ENCODE results near the gene DTX1.

DNA sequence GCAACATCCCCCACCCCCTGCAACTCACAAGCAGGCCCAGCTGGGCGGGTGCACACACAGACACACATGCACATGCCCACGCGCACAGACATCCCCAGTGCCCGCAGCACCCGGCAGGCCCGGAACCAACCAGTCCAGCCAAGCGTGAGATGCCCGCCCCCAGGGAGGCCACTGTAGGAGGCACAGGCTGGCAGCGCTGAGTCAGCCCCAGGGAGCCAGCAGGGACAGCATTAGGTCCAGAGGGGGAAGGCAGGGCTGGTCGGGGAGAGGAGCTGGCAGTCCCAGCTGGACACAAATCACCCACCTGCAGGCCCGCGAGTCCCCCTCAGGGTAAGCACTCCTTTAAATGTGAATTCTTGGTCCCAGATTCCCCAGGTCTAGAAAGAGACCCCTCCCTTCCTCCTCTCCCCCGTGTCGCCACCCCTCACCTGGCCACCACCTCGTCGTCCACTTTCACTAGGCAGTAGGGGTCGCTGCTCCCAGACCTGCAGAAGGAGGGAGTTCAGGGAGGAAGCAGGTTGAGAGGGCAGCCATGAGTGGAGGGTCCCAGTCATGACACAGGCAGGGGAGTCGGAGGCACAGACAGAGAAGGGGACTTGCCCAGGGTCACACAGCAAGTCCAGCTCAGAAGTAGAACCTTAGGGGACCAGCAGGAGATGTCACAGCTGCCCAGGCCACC, 74.1 kb downstream of the DTX1 start:
- no peak for TF ChIP-seq GATA2 (IDR thresholded peaks at IDR 0.05; ENCODE audit: low read depth, low read length)
- no peak for TF ChIP-seq GATA3 (IDR thresholded peaks at IDR 0.05; ENCODE audit: low read depth, low read length)

Data from SH-SY5Y (cell line).